ENCODE measurements around the gene HCFC1R1. TPM values are rescaled to one million over a fixed set of nuclear protein-coding genes. Genes with fewer than 3 reads are reported as not detected.

Gene HCFC1R1
- polyA plus RNA-seq, 4 donors: 54.2 to 86.5 (median 68.9) TPM

DNA sequence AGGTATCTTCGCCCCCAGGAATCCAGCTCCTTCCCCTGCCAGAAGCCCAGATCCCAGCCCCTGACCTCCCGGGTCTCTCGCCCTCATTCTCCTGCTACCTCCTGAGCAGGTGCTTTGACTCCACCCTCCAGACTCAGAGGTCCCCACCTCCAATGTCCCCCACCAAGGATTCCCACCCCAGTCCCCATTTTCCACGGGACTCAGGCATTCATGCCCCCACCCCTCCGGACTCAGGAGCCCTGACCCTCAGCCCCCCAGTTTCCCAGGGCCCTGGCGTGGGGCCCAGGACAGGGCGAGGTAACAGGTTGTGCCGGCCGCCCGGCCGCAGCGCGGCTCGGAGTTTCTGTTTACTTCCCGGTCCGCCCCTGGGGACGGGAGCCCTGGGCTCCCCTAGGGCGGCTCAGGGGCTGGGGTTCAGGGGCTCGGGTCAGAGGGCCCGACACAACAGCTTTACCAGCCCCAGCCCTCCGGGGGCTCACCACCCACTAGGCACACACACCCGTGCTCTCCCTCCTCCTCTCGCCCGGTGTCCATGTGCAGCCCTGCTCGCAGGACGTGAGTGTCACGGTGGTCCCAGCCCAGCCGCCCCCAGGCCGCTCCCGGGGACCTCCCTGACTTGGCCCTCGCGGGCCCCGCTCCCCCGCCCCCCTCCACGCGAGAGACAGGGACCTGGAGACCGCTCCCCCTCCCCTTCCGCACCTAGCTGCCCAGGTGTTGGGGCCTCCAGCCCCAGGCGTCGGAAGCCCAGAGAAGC, 12.4 kb upstream of the HCFC1R1 start:
- DNase-seq (ENCODE audit: low read depth in 4 of 4, low spot score in 2 of 4): no peak

DNA sequence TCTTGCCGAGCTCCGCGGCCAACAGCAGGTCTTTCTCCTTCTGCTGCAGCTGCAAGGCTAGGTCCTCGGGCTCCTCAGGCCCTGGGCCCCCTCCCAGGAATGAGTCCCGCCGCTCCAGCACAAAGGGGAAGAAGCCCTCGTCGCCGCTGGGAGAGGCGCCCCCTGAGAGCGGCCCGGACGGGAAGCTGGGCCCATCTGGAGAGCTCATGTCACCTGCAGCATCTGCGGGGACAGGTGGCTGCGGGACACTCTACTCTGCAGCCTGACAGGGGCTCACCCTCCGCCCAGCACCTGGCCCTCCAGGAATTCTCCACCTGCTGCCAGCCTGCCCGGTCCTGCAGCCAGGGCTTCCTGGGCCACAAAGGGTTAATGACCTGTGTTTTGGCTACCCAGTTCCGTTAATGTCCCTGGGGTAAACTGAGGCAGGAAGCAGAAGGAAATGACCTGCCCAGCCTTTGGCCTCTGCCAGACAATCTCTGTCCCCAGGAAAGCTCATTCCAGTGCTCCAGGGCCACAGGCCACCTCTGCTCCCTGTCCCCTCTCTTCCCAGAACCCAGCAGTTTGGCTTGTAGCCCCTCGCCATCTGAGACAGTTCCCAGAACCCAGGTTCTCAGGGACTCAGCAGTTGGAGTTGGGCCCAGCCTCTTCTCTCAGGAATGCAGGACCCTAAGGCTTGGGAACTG, 11.7 kb upstream of the HCFC1R1 start:
- DNase-seq (ENCODE audit: low read depth in 4 of 4, low spot score in 2 of 4): no peak

DNA sequence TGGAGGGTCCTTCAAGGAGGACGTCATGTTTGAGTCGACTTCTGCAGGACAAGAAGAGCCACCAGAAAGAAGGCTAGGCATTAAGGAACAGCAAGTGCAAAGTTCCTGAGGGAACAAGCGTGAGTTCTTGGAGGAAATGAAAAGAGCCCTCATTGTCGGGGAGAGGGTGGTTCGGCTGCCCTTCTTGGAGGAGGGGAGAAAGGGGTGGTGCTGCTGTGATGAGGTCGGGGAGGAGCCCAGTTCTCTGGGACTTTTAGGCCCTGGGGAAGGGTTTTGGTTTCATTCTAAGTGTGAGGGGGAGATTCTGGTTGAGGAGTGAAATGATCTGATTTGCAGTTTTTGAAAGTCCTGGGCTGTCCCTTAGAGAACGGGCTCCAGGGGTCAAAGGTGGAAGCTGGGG, 8.9 kb upstream of the HCFC1R1 start:
- DNase-seq (ENCODE audit: low read depth in 4 of 4, low spot score in 2 of 4): no peak

DNA sequence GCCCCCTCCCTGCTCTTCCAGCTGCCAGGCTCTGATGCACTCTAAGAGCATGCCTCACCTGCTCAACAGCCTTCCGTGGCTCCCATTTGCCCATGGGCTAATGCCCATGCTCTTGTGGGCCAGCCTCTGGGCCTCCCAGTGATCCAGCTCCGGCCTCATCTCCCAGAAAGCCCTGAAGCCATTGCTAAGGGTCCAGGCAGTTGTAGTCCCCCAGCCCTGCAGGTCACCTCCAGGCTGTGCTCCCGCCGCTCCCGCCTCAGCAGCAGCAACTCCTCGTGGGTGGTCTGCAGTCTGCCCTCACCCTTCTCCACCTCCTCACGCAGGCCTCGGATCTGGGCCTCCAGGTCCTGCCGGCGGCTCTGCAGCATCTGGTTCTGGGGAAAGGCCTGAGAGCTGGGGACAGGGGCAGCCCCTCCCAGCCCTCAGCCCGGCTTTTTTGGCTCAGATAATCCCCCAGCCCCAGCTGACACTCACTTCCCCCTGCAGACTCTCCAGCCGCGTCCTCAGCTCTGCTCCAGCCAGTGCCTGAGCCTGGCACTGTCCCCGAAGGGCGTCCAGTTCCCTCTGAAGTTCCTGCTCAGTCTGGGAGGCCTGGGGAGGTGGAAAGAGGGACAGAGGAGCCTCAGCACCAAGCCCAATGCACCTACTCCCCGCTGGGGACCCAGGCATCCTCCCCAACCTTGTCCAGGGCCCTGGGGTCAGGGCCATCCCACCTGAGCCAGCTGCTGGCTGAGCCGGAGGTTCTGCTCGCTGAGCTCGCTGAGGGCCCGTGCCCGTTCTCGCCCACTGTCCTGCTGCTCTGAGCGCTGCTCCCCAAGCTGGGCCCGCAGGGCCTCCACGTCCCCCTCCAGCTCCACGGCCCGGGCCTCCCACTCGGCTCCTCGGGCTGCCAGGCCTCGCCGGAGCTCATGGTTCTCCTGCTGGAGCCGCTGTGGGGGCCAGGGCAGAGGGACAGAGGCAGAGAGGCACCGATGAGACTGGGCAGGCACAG, 6.8 kb upstream of the HCFC1R1 start:
- no peak for DNase-seq (ENCODE audit: low read depth in 4 of 4, low spot score in 2 of 4)

DNA sequence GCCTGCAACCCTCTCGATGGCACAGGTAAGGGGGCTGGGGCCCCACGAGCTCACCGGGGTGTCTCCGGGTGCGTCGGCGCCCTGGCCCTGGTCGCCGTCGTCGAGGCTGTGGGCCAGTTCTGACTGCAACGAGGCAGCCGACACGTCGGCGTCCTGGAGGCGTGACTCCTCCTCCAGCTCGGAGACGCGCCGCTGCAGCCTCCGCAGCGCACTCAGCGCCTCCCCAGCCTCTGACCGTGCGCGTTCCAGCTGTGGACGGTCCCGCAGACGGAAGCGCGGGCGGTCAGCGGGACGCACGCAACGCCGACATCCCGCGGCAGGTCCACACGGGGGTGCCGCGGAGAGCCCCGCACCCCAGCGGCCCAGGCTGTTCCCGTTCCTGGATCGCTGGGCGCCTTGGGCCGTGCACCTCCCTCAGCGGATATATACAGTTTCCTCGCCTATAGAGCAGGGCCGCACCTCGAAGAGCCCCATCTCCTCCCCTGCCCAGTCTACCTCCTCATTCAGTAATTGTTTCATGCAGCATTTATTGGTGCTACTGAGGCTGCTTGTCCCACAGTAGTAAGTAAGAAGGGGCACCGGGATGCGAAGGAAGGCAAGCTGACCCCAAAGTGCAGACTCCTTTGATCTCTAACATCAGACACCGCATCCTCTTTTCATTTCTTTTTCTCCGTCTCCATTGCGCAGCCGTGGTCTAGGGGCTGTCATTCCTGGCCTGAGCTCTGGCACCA, 5.9 kb upstream of the HCFC1R1 start:
- no peak for DNase-seq (ENCODE audit: low read depth in 4 of 4, low spot score in 2 of 4)

DNA sequence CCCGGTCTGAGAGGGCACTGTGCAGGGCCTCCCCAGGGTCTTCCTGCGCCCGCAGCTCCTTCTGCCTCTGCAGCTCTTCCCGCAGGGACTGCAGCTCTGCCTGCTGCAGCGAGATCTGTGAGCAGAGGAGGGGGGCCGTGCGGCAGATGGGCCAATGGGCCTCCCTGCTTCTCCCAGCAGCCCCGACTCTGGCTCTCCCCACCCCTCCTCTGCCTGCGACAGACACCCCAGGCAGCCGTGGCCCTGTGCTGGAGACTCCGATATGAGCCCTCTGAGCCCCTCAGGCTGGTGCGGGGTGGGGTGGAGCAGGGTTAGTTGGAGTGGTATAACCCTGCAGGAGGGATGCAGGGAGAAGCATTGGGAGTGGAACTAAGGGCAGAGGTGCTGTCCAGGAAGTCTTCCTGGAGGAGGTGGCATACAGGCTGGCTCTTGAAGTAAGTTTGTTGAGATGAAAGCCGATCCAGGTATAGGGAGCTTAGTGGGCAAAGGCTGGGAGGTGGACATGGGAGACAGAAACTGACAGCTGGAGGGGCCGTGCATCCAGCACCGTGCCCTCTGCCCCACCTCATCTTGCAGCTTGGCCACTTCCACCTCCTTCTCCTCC, 5.1 kb upstream of the HCFC1R1 start:
- DNase-seq (ENCODE audit: low read depth in 4 of 4, low spot score in 2 of 4): no peak

DNA sequence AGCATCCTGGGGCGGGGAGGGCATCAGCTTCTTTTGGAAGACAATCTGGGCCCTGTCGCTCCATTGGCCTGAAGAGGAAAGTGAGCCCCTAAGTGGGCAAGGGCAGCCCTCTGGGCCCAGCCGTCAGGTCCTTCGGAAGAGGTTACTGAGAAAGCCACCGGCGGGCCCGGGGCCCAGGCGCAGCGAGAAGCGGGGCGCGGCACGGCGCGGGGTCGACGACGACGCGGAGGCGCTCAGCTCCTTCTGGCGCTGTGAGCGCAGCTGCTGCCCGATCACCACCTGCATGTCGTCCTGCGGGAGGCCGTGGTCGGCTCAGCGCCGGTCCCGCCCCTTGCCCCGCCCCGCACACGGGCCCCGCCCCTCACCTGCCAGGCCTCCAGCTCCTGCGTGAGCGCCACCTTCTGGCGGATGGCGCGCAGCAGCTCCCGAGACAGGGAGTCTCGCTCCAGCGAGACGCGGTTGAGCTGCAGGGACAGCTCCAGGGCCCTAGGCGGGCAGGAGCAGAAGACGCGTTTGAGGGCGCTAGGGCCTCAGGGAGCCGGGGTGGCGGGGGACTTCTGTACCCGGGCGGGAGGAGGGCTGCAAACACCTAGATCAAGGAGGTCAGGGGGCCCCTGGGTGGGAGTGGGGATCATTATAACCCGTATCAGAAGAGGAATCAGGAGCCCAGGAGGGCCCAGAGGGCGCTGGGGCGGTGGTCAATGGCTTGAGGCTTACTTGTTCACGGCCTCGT, 4.4 kb upstream of the HCFC1R1 start:
- no peak for DNase-seq (ENCODE audit: low read depth in 4 of 4, low spot score in 2 of 4)

DNA sequence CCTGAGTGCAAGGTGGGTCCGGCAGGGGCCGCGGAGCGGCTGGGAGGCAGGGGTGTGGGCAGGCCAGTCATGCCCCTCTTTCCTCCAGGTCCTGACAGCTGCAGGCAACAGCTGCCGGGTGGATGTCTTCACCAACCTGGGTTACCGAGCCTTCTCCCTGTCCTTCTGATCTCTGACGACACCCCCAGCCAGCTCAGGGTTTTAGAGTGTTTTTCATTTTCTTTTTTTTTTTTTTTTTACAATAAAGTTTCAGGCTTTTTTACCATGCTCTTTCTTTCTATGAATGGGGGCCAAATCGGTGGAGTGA, 3.7 kb upstream of the HCFC1R1 start:
- DNase-seq (ENCODE audit: low read depth in 4 of 4, low spot score in 2 of 4): no peak

DNA sequence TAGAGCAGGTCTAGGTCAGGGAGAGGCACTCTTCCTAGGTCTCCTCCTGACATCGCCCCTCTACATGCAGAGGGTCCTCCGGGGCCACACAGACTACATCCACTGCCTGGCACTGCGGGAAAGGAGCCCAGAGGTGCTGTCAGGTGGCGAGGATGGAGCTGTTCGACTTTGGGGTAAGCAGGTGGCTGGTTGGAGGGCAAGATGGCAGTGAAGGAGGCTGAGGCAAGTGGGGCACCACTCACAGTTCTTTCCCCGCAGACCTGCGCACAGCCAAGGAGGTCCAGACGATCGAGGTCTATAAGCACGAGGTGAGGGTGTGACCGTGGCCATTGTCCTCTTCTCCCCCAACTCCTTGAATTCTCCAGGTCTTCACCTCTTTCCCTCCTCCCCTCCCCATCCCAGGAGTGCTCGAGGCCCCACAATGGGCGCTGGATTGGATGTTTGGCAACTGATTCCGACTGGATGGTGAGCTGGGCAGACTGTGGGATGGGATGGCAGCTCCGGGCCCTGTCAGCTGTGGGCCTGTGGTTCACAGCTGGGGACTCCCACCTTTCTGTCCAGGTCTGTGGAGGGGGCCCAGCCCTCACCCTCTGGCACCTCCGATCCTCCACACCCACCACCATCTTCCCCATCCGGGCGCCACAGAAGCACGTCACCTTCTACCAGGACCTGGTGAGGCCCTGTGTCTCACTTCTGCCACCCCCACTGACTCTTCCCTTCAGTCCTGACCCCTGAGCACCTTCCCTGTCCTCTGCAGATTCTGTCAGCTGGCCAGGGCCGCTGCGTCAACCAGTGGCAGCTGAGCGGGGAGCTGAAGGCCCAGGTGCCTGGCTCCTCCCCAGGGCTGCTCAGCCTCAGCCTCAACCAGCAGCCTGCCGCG, 3.1 kb upstream of the HCFC1R1 start:
- DNase-seq (ENCODE audit: low read depth in 4 of 4, low spot score in 2 of 4): no peak

DNA sequence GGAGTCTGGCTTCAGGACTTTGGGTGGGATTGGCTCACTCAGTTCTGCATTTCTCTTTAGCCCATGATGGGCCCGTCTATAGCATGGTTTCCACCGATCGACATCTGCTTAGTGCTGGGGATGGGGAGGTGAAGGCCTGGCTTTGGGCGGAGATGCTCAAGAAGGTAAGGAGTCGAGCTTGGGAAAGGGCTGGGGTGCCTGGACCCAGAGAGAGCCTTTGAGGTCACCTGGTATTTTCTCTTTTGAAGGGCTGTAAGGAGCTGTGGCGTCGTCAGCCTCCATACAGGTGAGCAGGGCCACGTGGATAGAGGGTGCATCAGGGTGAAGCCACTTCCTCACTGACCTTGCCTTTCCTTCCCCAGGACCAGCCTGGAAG, 2.2 kb upstream of the HCFC1R1 start:
- no peak for DNase-seq (ENCODE audit: low read depth in 4 of 4, low spot score in 2 of 4)

DNA sequence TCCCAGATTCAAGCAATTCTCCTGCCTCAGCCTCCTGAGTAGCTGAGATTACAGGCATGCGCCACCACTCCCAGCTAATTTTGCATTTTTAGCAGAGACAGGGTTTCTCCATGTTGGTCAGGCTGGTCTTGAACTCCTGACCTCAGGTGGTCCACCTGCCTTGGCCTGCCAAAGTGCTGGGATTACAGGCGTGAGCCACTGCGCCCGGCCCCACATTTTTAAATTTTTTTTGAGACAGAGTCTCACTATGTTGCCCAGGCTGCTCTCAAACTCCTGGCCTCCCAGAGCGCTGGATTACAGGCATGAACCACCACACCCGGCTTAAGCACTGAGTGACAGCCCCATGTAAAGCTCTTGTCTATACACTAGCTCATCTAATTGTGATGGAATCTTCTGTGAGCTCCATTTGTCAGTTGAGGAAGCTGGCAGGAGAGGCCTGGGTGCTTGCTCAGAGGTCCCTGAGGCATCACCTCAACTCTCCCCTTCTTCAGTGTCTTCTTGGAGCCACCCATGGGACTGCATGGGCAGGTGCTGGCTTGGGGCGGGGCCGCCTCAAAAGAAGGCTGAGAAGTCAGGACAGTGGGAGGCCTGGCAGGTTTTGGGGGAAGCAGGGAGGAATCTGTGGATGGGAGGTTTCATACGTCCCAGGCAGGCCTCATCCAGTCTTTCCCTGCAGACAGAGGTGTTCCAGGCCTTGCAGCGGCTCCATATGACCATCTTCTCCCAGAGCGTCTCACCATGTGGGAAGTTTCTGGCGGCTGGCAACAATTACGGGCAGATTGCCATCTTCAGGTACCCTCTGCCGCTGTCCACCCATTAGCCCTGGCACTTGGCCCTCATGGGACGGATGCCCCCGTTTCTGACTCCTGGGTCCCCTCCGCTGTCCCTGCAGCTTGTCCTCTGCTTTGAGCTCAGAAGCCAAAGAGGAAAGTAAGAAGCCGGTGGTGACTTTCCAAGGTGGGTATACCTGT, 1.6 kb upstream of the HCFC1R1 start:
- DNase-seq (ENCODE audit: low read depth in 4 of 4, low spot score in 2 of 4): no peak

DNA sequence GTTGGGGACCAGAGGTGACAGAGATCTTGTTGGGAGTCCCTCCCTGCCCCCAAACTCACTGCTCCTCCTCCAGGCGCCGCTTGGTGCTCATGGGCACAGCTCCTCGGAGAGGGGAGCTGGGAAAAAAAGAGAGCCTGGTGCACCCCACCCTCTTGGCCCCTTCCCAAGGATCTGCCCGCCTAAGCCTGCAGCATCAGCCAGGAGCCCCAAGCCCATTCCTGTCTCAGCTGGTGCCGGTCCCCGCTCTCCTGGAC, 400 bp downstream of the HCFC1R1 start:
- no peak for DNase-seq (ENCODE audit: low read depth in 4 of 4, low spot score in 2 of 4)

DNA sequence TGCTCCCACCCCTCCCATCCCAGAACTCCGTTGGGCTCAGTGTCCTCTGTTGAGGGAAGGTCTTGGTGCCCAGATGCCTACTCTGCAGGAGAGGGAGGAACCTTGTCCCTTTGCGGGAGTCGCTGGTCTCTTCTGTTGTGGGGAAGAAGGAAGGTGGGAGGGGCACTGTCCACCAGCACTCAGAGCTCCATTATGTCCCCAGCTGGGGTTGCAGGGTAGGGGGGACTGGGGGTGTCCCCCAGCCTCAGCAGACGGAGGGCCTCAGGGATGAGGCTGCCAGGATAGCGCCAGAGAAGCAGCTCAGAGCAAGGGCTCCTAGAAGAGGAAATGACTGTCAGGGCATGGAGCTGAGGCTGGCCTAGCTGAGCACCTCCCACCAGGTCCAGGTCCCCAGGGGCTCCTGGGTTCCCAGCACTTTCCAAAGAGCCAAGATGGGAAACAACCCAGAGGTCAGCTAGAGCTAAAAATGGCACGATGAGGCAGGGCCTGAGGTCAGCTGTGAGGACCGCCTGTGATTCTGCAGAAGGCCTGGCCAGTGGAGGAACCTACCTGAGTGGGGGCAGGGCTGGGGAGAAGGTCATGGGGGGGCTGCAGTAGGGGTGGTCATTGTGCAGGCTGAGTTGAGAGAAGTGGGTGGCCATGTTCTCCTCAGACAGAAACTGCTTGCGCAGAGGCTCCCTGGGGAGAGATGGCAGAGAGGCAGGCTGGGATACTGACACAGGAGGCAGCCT, 893 bp downstream of the HCFC1R1 start:
- DNase-seq (ENCODE audit: low read depth in 4 of 4, low spot score in 2 of 4): no peak

DNA sequence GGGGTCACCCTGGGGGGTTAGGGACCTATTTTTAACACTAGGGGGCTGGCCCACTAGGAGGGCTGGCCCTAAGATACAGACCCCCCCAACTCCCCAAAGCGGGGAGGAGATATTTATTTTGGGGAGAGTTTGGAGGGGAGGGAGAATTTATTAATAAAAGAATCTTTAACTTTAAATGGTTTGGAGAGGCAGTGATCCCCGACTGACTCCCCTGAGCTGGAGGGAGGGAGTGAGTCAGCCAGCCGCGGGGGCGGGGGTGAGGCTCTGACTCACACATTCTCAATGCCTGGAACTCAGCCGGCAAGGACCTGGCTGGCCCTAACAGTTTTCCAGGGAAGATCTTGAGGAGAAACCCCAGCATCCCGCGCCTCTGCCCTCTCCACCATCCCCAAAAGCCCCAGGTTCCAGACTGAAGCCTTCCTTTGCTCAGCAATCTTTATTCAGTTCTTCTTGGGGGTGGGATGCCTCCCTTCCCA, 1.5 kb downstream of the HCFC1R1 start:
- DNase-seq (ENCODE audit: low read depth in 4 of 4, low spot score in 2 of 4): no peak

DNA sequence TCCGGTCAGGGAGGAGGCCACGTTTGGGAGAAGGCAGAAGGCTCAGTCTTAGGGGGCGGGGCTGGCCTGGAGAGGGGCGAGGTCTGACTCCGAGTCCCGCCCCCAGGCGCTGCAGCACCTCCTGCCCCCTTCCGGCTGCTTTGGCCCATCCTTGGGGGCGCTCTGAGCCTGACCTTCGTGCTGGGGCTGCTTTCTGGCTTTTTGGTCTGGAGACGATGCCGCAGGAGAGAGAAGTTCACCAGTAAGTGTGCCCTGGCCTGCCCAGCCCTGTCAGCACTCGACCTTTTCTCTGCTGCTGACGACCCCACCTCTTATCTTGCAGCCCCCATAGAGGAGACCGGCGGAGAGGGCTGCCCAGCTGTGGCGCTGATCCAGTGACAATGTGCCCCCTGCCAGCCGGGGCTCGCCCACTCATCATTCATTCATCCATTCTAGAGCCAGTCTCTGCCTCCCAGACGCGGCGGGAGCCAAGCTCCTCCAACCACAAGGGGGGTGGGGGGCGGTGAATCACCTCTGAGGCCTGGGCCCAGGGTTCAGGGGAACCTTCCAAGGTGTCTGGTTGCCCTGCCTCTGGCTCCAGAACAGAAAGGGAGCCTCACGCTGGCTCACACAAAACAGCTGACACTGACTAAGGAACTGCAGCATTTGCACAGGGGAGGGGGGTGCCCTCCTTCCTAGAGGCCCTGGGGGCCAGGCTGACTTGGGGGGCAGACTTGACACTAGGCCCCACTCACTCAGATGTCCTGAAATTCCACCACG, 2.1 kb downstream of the HCFC1R1 start:
- DNase-seq (ENCODE audit: low read depth in 4 of 4, low spot score in 2 of 4): no peak

All from left renal cortex interstitium (tissue), 4 donors.